Activated naive CD4-positive, alpha-beta T cell treated with anti-CD3 and anti-CD28 coated beads, Interleukin-2, amount 10 ng/mL, durations not matched to agents 7 days and 5 days (primary cell): ENCODE data around the gene CDKN2B-AS1.
A peak's percentile ranks its signal among the peaks of the same experiment; 100 is the strongest.

Experiments used
- CTCF ChIA-PET: fragments of 350-600 bp; sonication (Branson Sonifier 250); formaldehyde crosslinking; loops from one replicate; lab custom pipeline; 2021; ENCODE audit warnings: antibody characterized with exemption; lab: Charles Lee
- DNase-seq: peaks from one replicate; pipeline ENCODE4 v3.0.0-alpha.2; 2020
- H3K27ac Mint-ChIP-seq: one replicate; pipeline ENCODE4 v1.8.0; 2021; ENCODE audit warnings: mild to moderate bottlenecking, moderate library complexity, mixed read lengths
- H3K27me3 Mint-ChIP-seq: one replicate; pipeline ENCODE4 v1.8.0; 2021; ENCODE audit warnings: mild to moderate bottlenecking, mixed read lengths
- H3K36me3 Mint-ChIP-seq: one replicate; pipeline ENCODE4 v1.8.0; 2021; ENCODE audit warnings: mixed read lengths
- H3K4me1 Mint-ChIP-seq: one replicate; pipeline ENCODE4 v1.8.0; 2021; ENCODE audit warnings: mixed read lengths
- H3K4me3 Mint-ChIP-seq: one replicate; pipeline ENCODE4 v1.8.0; 2021; ENCODE audit warnings: mild to moderate bottlenecking, moderate library complexity, mixed read lengths
- H3K9me3 Mint-ChIP-seq: one replicate; pipeline ENCODE4 v1.8.0; 2021; ENCODE audit warnings: mixed read lengths

The CDKN2B-AS1 gene

GRCh38 chr9:22103685-22104575 is 109.3 kb downstream of the CDKN2B-AS1 start:
- peaks cover 3% of the 10 kb centered on the region for H3K27me3 Mint-ChIP-seq
- peak overlapping the region; percentile 5 for H3K27ac Mint-ChIP-seq
- no peak for DNase-seq
- peaks cover 52% of the 10 kb centered on the region for H3K4me1 Mint-ChIP-seq
- no peak overlapping the region for H3K4me3 Mint-ChIP-seq
- CTCF ChIA-PET, result interaction anchor here (0.6 to 1.5 kb wide), 4 partner anchors 16 to 669 kb away, joined by 3 to 9 read pairs (median 6); no protein-coding TSS in a partner anchor
- peaks cover 47% of the 10 kb centered on the region for H3K36me3 Mint-ChIP-seq
- H3K9me3 Mint-ChIP-seq, result no peaks in the 10 kb centered on the region

GRCh38 chr9:22105005-22105722 is 110.6 kb downstream of the CDKN2B-AS1 start:
- peaks cover 42% of the 10 kb centered on the region for H3K36me3 Mint-ChIP-seq
- no peaks in the 10 kb centered on the region for H3K27me3 Mint-ChIP-seq
- CTCF ChIA-PET, result interaction anchor here (1.5 kb wide), 1 partner anchor 36 kb away, joined by 7 read pairs; no protein-coding TSS in a partner anchor
- no peak overlapping the region for H3K4me3 Mint-ChIP-seq
- H3K27ac Mint-ChIP-seq, result peak overlapping the region; percentile 20
- no peak for DNase-seq
- no peaks in the 10 kb centered on the region for H3K9me3 Mint-ChIP-seq
- H3K4me1 Mint-ChIP-seq, result peaks cover 56% of the 10 kb centered on the region

GRCh38 chr9:22107202-22108045 is 112.8 kb downstream of the CDKN2B-AS1 start:
- CTCF ChIA-PET, result no interaction called here

GRCh38 chr9:22108581-22109370 is 114.2 kb downstream of the CDKN2B-AS1 start:
- no peak overlapping the region for H3K27ac Mint-ChIP-seq
- no peak for DNase-seq
- peaks cover 30% of the 10 kb centered on the region for H3K36me3 Mint-ChIP-seq
- H3K4me1 Mint-ChIP-seq, result peaks cover 36% of the 10 kb centered on the region
- CTCF ChIA-PET, result interaction anchor here (1.4 to 1.7 kb wide), 2 partner anchors 10 to 295 kb away, joined by 3 to 7 read pairs; no protein-coding TSS in a partner anchor
- no peaks in the 10 kb centered on the region for H3K9me3 Mint-ChIP-seq
- no peak overlapping the region for H3K4me3 Mint-ChIP-seq
- H3K27me3 Mint-ChIP-seq, result peaks cover 7% of the 10 kb centered on the region

More at GRCh38 chr9:22107202-22108045, 112.8 kb downstream of the CDKN2B-AS1 start:
- no peaks in the 10 kb centered on the region for H3K9me3 Mint-ChIP-seq
- peaks cover 7% of the 10 kb centered on the region for H3K27me3 Mint-ChIP-seq
- DNase-seq, result no peak
- peaks cover 46% of the 10 kb centered on the region for H3K4me1 Mint-ChIP-seq
- H3K27ac Mint-ChIP-seq, result no peak overlapping the region
- no peak overlapping the region for H3K4me3 Mint-ChIP-seq
- peaks cover 35% of the 10 kb centered on the region for H3K36me3 Mint-ChIP-seq

- CTCF ChIA-PET, result interaction anchor here (0.7 kb wide), 1 partner anchor 9 kb away, joined by 3 read pairs; no protein-coding TSS in a partner anchor
- Mint-ChIP-seq H3K9me3 (peaks cover 5% of the 10 kb centered on the region), H3K27ac (no peak overlapping the region), H3K36me3 (peaks cover 26% of the 10 kb centered on the region), H3K4me3 (no peak overlapping the region), H3K27me3 (peaks cover 23% of the 10 kb centered on the region), H3K4me1 (peaks cover 17% of the 10 kb centered on the region)
- DNase-seq, result no peak
Measured at GRCh38 chr9:22111176-22111953, 116.8 kb downstream of the CDKN2B-AS1 start.

- CTCF ChIA-PET, result no interaction called here
- Mint-ChIP-seq H3K4me1 (peaks cover 15% of the 10 kb centered on the region), H3K27me3 (peaks cover 26% of the 10 kb centered on the region), H3K36me3 (peaks cover 28% of the 10 kb centered on the region), H3K27ac (no peak overlapping the region), H3K4me3 (no peak overlapping the region), H3K9me3 (peaks cover 5% of the 10 kb centered on the region)
- DNase-seq, result no peak
Measured at GRCh38 chr9:22111954-22112247, 117.3 kb downstream of the CDKN2B-AS1 start.

GRCh38 chr9:22112870-22113821 is 118.6 kb downstream of the CDKN2B-AS1 start:
- CTCF ChIA-PET, result no interaction called here
- DNase-seq, result no peak
- H3K27me3 Mint-ChIP-seq, result peaks cover 26% of the 10 kb centered on the region
- peaks cover 30% of the 10 kb centered on the region for H3K36me3 Mint-ChIP-seq
- no peak overlapping the region for H3K27ac Mint-ChIP-seq
- H3K4me1 Mint-ChIP-seq, result peaks cover 17% of the 10 kb centered on the region
- H3K9me3 Mint-ChIP-seq, result peaks cover 5% of the 10 kb centered on the region
- no peak overlapping the region for H3K4me3 Mint-ChIP-seq

- peaks cover 25% of the 10 kb centered on the region for H3K36me3 Mint-ChIP-seq
- peaks cover 28% of the 10 kb centered on the region for H3K4me1 Mint-ChIP-seq
- H3K27ac Mint-ChIP-seq, result no peak overlapping the region
- H3K4me3 Mint-ChIP-seq, result no peak overlapping the region
- H3K9me3 Mint-ChIP-seq, result peaks cover 5% of the 10 kb centered on the region
- DNase-seq, result no peak
- CTCF ChIA-PET, result interaction anchor here (1.0 kb wide), 1 partner anchor 301 kb away, joined by 3 read pairs; no protein-coding TSS in a partner anchor
- peaks cover 26% of the 10 kb centered on the region for H3K27me3 Mint-ChIP-seq
Measured at GRCh38 chr9:22114956-22115355, 120.4 kb downstream of the CDKN2B-AS1 start.

GRCh38 chr9:22116758-22117157 is 122.2 kb downstream of the CDKN2B-AS1 start:
- H3K36me3 Mint-ChIP-seq, result peaks cover 23% of the 10 kb centered on the region
- CTCF ChIA-PET, result no interaction called here
- H3K4me3 Mint-ChIP-seq, result no peak overlapping the region
- DNase-seq, result no peak
- peaks cover 25% of the 10 kb centered on the region for H3K27me3 Mint-ChIP-seq
- H3K9me3 Mint-ChIP-seq, result peaks cover 5% of the 10 kb centered on the region
- H3K4me1 Mint-ChIP-seq, result peaks cover 35% of the 10 kb centered on the region
- no peak overlapping the region for H3K27ac Mint-ChIP-seq

GRCh38 chr9:22117511-22118384 is 123.2 kb downstream of the CDKN2B-AS1 start:
- H3K9me3 Mint-ChIP-seq, result peaks cover 5% of the 10 kb centered on the region
- H3K27ac Mint-ChIP-seq, result peak overlapping the region; percentile 20
- H3K27me3 Mint-ChIP-seq, result peaks cover 30% of the 10 kb centered on the region
- DNase-seq, result no peak
- no peak overlapping the region for H3K4me3 Mint-ChIP-seq
- H3K4me1 Mint-ChIP-seq, result peaks cover 35% of the 10 kb centered on the region
- CTCF ChIA-PET, result interaction anchor here (1.1 to 2.7 kb wide), 4 partner anchors 8 to 121 kb away, joined by 3 to 11 read pairs (median 4); no protein-coding TSS in a partner anchor
- peaks cover 22% of the 10 kb centered on the region for H3K36me3 Mint-ChIP-seq
